Fibroblast of pulmonary artery (primary cell): ENCODE results near the gene PRKACG.

Source experiments
- DNase-seq: peaks from one replicate; pipeline ENCODE4 v3.0.0-alpha.2; 2010; ENCODE audit warnings: low read depth
- H3K4me3 ChIP-seq: replicated peaks from 2 replicates; pipeline ENCODE4 v1.5.1; 2011; ENCODE audit warnings: low read depth, mild to moderate bottlenecking, control low read depth, low read length, moderate library complexity
- CTCF ChIP-seq: IDR thresholded peaks from 2 replicates; pipeline ENCODE4 v1.5.1; 2011; ENCODE audit warnings: mild to moderate bottlenecking, control low read depth, low read length, inconsistent platforms; ENCODE audit errors: missing control alignments

Gene PRKACG

GRCh38 chr9:69036799-69037198 lies 22.9 kb upstream of the PRKACG start:
- H3K4me3 ChIP-seq, result peak overlapping the region; percentile 92
- TF ChIP-seq CTCF, result no peak
- DNase-seq, result no peak

GRCh38 chr9:69036309-69036708 lies 22.4 kb upstream of the PRKACG start:
- no peak for TF ChIP-seq CTCF
- peak; percentile 12 for DNase-seq
- peak overlapping the region; percentile 92 for H3K4me3 ChIP-seq

- peak; percentile 91 for TF ChIP-seq CTCF
- H3K4me3 ChIP-seq, result peak within 1 kb of the TSS; percentile 92
- peak; percentile 85 for DNase-seq
Observed at GRCh38 chr9:69035438-69036308, 21.8 kb upstream of the PRKACG start, which contains the start of gene FXN. Gene FXN, plus strand, starts transcription at chr9:69035752. Its CDS starts 31 bp downstream, at chr9:69035783.

- no peak overlapping the region for H3K4me3 ChIP-seq
- TF ChIP-seq CTCF, result no peak
- no peak for DNase-seq
Observed at GRCh38 chr9:69034071-69034470, 20.2 kb upstream of the PRKACG start.

GRCh38 chr9:69030851-69031645 lies 17.1 kb upstream of the PRKACG start:
- no peak for TF ChIP-seq CTCF
- no peak overlapping the region for H3K4me3 ChIP-seq
- DNase-seq, result peak; percentile 32

- H3K4me3 ChIP-seq, result no peak overlapping the region
- no peak for DNase-seq
- TF ChIP-seq CTCF, result no peak
Observed at GRCh38 chr9:69029535-69029934, 15.6 kb upstream of the PRKACG start.
